ENCODE measurements around the gene TSHZ2. TPM values are rescaled to one million over a fixed set of nuclear protein-coding genes. Genes with fewer than 3 reads are reported as not detected.

The TSHZ2 gene
- total and polyA plus RNA-seq, 2 donors (not counting 3 experiments of a cell fraction or from before 2014, with no cell fraction given), result not detected

DNA sequence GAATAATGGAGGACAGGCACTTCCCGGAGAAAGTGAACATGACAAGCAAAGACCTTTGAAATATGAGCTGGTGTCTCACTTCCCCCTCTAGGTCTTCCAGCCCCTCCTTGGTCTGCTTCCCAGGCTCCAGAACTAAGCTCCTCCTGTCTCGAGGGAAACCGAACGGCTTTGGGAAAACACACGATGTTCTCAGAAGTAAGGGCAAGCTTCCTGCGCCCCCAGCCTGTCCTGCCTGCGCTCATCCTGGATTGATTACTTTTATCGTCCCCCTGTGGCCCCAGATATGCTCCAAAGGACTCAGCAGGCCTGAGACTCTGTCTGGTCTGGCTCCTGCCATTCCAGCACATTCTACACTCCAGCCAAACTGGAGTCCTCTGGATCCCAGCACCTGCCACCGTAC, 538.1 kb downstream of the TSHZ2 start:
- Histone ChIP-seq H3K9me3 (replicated peaks; ENCODE audit: control insufficient read depth, insufficient read depth, low read length) (no peaks in the 10 kb centered on the region), H3K9me1 (replicated peaks; ENCODE audit: control insufficient read depth, extremely low read depth, insufficient read depth, low read length) (no peaks in the 10 kb centered on the region), H4K20me1 (replicated peaks; ENCODE audit: control insufficient read depth, extremely low read depth, insufficient read depth, low read length) (no peaks in the 10 kb centered on the region), H3K79me2 (ENCODE audit: control insufficient read depth, insufficient read depth, low read length) (no peaks in the 10 kb centered on the region), H3K27ac (ENCODE audit: insufficient read depth, low read depth, low read length) (no peak overlapping the region), H3K36me3 (ENCODE audit: control insufficient read depth in 2 of 2, extremely low read depth in 1 of 2, insufficient read depth in 2 of 2, low read length in 2 of 2) (no peaks in the 10 kb centered on the region), H3K27me3 (ENCODE audit: control insufficient read depth in 2 of 2, insufficient read depth in 2 of 2, low read length in 2 of 2) (no peaks in the 10 kb centered on the region), H3K4me3 (replicated peaks in 1 of 3; ENCODE audit: insufficient read depth in 1 of 3, low read depth in 1 of 3, low read length in 3 of 3) (no peak overlapping the region), H2AFZ (ENCODE audit: low read depth, low read length) (no peak overlapping the region), H3K9ac (replicated peaks; ENCODE audit: extremely low read depth, insufficient read depth, low read length) (no peak overlapping the region), H3K4me1 (ENCODE audit: control insufficient read depth, extremely low read depth, insufficient read depth, low read length) (no peaks in the 10 kb centered on the region), H3K4me2 (ENCODE audit: insufficient read depth, low read length) (no peak overlapping the region)
- ChIA-PET POLR2A (no interaction called here), CTCF (interaction anchor here (1.4 kb wide), 1 partner anchor 8 kb away, joined by 3 read pairs; no protein-coding TSS in a partner anchor)
- TF ChIP-seq FOS (IDR thresholded peaks at IDR 0.05; ENCODE audit: borderline replicate concordance, insufficient read depth, low read length), result no peak
- TF ChIP-seq POLR2AphosphoS5 (IDR thresholded peaks at IDR 0.05; ENCODE audit: insufficient read depth, low read depth, low read length), result no peak
- TF ChIP-seq JUN (IDR thresholded peaks at IDR 0.05; ENCODE audit: borderline replicate concordance, insufficient read depth, insufficient read length, low read depth), result no peak
- TF ChIP-seq, protein P1, sequence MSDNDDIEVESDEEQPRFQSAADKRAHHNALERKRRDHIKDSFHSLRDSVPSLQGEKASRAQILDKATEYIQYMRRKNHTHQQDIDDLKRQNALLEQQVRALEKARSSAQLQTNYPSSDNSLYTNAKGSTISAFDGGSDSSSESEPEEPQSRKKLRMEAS (IDR thresholded peaks at IDR 0.05; ENCODE audit: insufficient read depth, insufficient read length), result no peak
- no peak for TF ChIP-seq MYC (IDR thresholded peaks at IDR 0.05; ENCODE audit: low read depth, low read length)
- no peak for TF ChIP-seq EZH2 (IDR thresholded peaks at IDR 0.05; ENCODE audit: borderline replicate concordance, low read depth, low read length, severe bottlenecking)
- TF ChIP-seq POLR2A (IDR thresholded peaks at IDR 0.05; ENCODE audit: low read depth, low read length), result no peak
- TF ChIP-seq GATA2 (IDR thresholded peaks at IDR 0.05; ENCODE audit: insufficient read depth, insufficient read length, low read depth, low read length), result no peak
- TF ChIP-seq, protein P2, sequence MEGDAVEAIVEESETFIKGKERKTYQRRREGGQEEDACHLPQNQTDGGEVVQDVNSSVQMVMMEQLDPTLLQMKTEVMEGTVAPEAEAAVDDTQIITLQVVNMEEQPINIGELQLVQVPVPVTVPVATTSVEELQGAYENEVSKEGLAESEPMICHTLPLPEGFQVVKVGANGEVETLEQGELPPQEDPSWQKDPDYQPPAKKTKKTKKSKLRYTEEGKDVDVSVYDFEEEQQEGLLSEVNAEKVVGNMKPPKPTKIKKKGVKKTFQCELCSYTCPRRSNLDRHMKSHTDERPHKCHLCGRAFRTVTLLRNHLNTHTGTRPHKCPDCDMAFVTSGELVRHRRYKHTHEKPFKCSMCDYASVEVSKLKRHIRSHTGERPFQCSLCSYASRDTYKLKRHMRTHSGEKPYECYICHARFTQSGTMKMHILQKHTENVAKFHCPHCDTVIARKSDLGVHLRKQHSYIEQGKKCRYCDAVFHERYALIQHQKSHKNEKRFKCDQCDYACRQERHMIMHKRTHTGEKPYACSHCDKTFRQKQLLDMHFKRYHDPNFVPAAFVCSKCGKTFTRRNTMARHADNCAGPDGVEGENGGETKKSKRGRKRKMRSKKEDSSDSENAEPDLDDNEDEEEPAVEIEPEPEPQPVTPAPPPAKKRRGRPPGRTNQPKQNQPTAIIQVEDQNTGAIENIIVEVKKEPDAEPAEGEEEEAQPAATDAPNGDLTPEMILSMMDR (IDR thresholded peaks at IDR 0.05; ENCODE audit: extremely low read depth in 1 of 2, insufficient read depth in 1 of 2, low read depth in 1 of 2, low read length in 2 of 2), result no peak
- no TSS peak for BruUV-seq (replicated peaks)
- DNase-seq (ENCODE audit: low read depth, low spot score) (no peak), FAIRE-seq (no peak)
- intact Hi-C loops (cut with micrococcal nuclease), result no loop called here
- dilution Hi-C loops (cut with MboI; ENCODE audit: extremely low pct_ligation_motif_present, low sequenced_read_pairs), result no loop called here
